Measurements from ENCODE around the gene PRR11.
"Not testable (repeated sequence)": the region's sequence is repeated elsewhere in the genome, so short reads cannot be mapped to it uniquely, and the experiment has no call there.

The PRR11 gene

DNA sequence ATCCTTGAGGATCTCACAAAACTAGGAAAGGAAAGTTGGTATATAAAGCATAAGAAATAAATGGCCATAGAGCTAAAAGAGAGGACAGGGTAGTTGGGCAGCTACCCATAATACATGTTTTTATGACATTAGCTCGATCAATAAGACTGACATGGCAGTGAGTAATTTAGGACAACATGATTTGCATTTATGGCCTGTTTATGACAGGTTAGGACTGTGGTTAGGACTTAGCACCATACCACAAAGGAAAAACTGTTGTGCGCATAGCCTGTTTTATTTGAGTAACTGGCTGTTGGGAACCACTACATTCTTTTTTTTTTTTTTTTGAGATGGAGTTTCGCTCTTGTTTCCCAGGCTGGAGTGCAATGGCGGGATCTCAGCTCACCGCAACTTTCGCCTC lies 30.9 kb upstream of the PRR11 start:
- Histone ChIP-seq H3K27ac (ENCODE audit: low read depth in 2 of 2, low read length in 2 of 2) (no peak overlapping the region), H3K4me3 (ENCODE audit: low read length in 2 of 2) (no peak overlapping the region), H3K9me3 (ENCODE audit: control insufficient read depth in 2 of 2, low read length in 2 of 2) (no peaks in the 10 kb centered on the region), H3K36me3 (ENCODE audit: control insufficient read depth in 2 of 2, insufficient read depth in 2 of 2, low read length in 2 of 2) (peaks cover 0 to 5% of the 10 kb centered on the region in 2 donors), H3K27me3 (ENCODE audit: control insufficient read depth in 2 of 2, insufficient read depth in 2 of 2, low read length in 2 of 2) (no peaks in the 10 kb centered on the region), H3K4me1 (ENCODE audit: control insufficient read depth in 2 of 2, insufficient read depth in 2 of 2, low read length in 2 of 2) (no peaks in the 10 kb centered on the region), H3K9ac (ENCODE audit: low read depth in 1 of 2, low read length in 2 of 2) (no peak overlapping the region)

DNA sequence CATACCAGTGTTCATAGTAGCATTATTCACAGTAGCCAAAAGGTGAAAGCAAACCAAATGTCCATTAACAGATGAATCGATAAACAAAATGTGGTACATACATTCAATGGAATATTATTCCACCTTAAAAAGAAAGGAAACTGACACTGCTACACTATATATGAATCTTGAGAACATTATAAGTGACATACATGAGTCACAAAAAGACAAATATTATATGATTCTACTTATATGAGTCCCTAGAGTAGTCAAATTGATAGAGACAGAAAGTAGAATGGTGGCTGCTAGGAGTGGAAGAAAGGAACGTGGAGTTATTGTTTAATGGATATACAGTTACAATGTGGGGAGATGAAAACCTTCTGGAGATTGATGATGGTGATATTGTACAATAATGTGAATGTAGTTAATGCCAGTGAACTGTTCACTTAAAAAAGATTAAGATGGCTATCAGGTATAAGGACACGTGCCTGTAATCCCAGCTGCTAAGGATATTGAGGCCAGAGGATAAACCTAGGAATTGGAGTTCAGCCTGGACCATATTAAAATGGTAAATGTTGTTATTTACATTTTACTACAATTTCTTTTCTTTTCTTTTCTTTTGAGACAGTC lies 28.6 kb upstream of the PRR11 start:
- H3K27me3 ChIP-seq (ENCODE audit: control insufficient read depth in 2 of 2, insufficient read depth in 2 of 2, low read length in 2 of 2), result no peaks in the 10 kb centered on the region
- H3K9ac ChIP-seq (ENCODE audit: low read depth in 1 of 2, low read length in 2 of 2), result no peak overlapping the region
- no peaks in the 10 kb centered on the region for H3K4me1 ChIP-seq (ENCODE audit: control insufficient read depth in 2 of 2, insufficient read depth in 2 of 2, low read length in 2 of 2)
- no peaks in the 10 kb centered on the region for H3K9me3 ChIP-seq (ENCODE audit: control insufficient read depth in 2 of 2, low read length in 2 of 2)
- H3K36me3 ChIP-seq (ENCODE audit: control insufficient read depth in 2 of 2, insufficient read depth in 2 of 2, low read length in 2 of 2), result peaks cover 0 to 5% of the 10 kb centered on the region in 2 donors
- H3K4me3 ChIP-seq (ENCODE audit: low read length in 2 of 2), result no peak overlapping the region
- H3K27ac ChIP-seq (ENCODE audit: low read depth in 2 of 2, low read length in 2 of 2), result no peak overlapping the region

DNA sequence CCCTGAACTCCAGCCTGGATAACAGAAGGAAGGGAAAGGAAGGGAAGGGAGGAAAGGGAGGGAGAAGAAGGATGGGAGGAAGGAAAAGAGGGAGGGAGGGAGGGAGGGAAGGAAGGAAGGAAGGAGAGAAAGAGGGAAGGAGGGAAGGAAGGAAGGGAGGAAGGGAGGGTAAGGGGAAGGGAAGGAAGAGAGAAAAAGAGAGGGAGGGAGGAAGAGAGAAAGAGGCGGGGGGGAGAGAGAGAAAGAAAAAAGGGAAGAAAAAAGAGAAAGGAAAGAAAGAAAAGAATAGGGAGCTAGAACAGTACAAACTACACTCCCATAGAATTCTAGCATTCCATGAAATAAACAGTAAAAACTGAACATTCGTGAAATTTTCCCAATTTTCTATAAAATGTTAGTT lies 25.7 kb upstream of the PRR11 start:
- Histone ChIP-seq H3K36me3 (ENCODE audit: control insufficient read depth in 2 of 2, insufficient read depth in 2 of 2, low read length in 2 of 2) (peaks cover 0 to 5% of the 10 kb centered on the region in 2 donors), H3K4me1 (ENCODE audit: control insufficient read depth in 2 of 2, insufficient read depth in 2 of 2, low read length in 2 of 2) (no peaks in the 10 kb centered on the region), H3K9me3 (ENCODE audit: control insufficient read depth in 2 of 2, low read length in 2 of 2) (no peaks in the 10 kb centered on the region), H3K9ac (ENCODE audit: low read depth in 1 of 2, low read length in 2 of 2) (no peak overlapping the region), H3K4me3 (ENCODE audit: low read length in 2 of 2) (no peak overlapping the region), H3K27ac (ENCODE audit: low read depth in 2 of 2, low read length in 2 of 2) (no peak overlapping the region), H3K27me3 (ENCODE audit: control insufficient read depth in 2 of 2, insufficient read depth in 2 of 2, low read length in 2 of 2) (no peaks in the 10 kb centered on the region)

DNA sequence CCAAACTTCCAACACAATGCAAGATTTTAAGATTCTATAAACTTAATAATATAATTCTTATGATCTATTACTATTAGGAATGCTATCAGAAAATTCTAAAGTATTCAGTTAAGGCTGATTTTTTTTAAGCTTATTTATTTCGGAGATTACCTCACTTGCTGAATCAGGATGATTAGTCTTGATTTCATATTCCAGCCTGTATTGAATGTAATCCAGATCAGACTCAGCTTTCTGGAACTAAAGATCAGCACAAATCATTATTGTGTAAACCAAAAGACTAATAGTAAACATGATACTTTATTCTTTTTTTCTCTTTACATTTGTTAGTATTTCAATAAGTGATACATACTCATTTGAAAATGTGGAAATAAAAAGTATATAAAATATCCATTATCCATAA lies 24.4 kb upstream of the PRR11 start:
- H3K4me3 ChIP-seq (ENCODE audit: low read length in 2 of 2), result no peak overlapping the region
- H3K9ac ChIP-seq (ENCODE audit: low read depth in 1 of 2, low read length in 2 of 2), result no peak overlapping the region
- no peaks in the 10 kb centered on the region for H3K9me3 ChIP-seq (ENCODE audit: control insufficient read depth in 2 of 2, low read length in 2 of 2)
- peaks cover 0 to 5% of the 10 kb centered on the region in 2 donors for H3K36me3 ChIP-seq (ENCODE audit: control insufficient read depth in 2 of 2, insufficient read depth in 2 of 2, low read length in 2 of 2)
- H3K27me3 ChIP-seq (ENCODE audit: control insufficient read depth in 2 of 2, insufficient read depth in 2 of 2, low read length in 2 of 2), result no peaks in the 10 kb centered on the region
- H3K27ac ChIP-seq (ENCODE audit: low read depth in 2 of 2, low read length in 2 of 2), result no peak overlapping the region
- no peaks in the 10 kb centered on the region for H3K4me1 ChIP-seq (ENCODE audit: control insufficient read depth in 2 of 2, insufficient read depth in 2 of 2, low read length in 2 of 2)

DNA sequence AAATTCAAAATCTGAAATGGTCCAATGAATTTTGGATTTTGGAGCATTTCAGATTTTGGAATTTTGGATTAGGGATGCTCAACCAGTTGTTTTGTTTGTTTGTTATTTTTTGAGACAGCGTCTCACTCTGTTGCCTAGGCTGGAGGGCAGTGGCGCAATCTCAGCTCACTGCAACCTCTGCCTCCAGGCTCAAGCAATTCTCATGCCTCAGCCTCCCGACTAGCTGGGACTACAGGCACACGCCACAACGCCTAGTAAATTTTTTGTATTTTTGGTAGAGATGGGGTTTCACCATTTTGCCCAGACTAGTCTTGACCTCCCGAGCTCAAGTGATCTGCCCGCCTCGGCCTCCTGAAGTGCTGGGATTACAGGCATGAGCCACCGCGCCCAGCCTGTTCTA lies 17.2 kb upstream of the PRR11 start:
- H3K9ac ChIP-seq (ENCODE audit: low read depth in 1 of 2, low read length in 2 of 2); H3K4me1 ChIP-seq (ENCODE audit: control insufficient read depth in 2 of 2, insufficient read depth in 2 of 2, low read length in 2 of 2); H3K4me3 ChIP-seq (ENCODE audit: low read length in 2 of 2); H3K36me3 ChIP-seq (ENCODE audit: control insufficient read depth in 2 of 2, insufficient read depth in 2 of 2, low read length in 2 of 2); H3K27ac ChIP-seq (ENCODE audit: low read depth in 2 of 2, low read length in 2 of 2); H3K27me3 ChIP-seq (ENCODE audit: control insufficient read depth in 2 of 2, insufficient read depth in 2 of 2, low read length in 2 of 2); H3K9me3 ChIP-seq (ENCODE audit: control insufficient read depth in 2 of 2, low read length in 2 of 2): not testable (repeated sequence)

DNA sequence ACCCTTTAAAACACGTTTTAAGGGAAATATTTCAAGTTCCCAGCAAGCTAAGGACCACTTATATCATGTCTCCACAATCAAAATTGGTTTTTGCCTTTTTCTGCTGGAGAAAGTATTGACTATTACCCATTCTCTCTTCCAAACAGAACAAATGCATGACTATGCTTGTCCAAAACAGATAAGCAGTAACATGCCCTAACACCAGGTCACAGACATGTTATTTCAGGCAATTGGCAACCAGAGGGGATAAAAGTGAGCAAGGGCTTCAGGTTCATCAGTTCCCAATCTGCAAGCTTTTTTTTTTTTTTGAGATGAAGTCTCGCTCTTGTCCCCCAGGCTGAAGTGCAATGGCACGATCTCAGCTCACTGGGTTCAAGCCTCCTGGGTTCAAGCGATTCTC lies 15.6 kb upstream of the PRR11 start:
- Histone ChIP-seq H3K4me1 (ENCODE audit: control insufficient read depth in 2 of 2, insufficient read depth in 2 of 2, low read length in 2 of 2) (no peaks in the 10 kb centered on the region), H3K9me3 (ENCODE audit: control insufficient read depth in 2 of 2, low read length in 2 of 2) (no peaks in the 10 kb centered on the region), H3K9ac (ENCODE audit: low read depth in 1 of 2, low read length in 2 of 2) (no peak overlapping the region), H3K27ac (ENCODE audit: low read depth in 2 of 2, low read length in 2 of 2) (no peak overlapping the region), H3K36me3 (ENCODE audit: control insufficient read depth in 2 of 2, insufficient read depth in 2 of 2, low read length in 2 of 2) (no peaks in the 10 kb centered on the region), H3K27me3 (ENCODE audit: control insufficient read depth in 2 of 2, insufficient read depth in 2 of 2, low read length in 2 of 2) (no peaks in the 10 kb centered on the region), H3K4me3 (ENCODE audit: low read length in 2 of 2) (no peak overlapping the region)

DNA sequence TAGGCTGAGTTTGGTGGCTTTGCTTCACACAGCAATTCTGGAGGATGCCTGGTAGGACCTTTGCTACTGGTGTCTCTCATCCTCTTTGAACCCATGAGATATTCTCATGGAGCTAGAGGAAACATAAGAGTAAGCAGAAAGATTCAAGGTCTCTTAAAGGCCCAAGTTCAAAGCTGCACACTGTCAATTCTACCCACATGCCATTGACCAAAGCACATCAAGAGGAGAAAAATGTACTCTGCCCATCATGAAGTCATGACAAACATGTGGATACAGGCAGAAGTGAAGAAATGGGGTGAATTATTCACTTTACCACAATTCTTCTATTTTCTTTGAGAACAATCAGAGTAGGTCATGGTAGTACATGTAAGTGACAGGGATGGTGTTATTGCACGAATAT lies 13.7 kb upstream of the PRR11 start:
- Histone ChIP-seq H3K9ac (ENCODE audit: low read depth in 1 of 2, low read length in 2 of 2) (no peak overlapping the region), H3K27me3 (ENCODE audit: control insufficient read depth in 2 of 2, insufficient read depth in 2 of 2, low read length in 2 of 2) (no peaks in the 10 kb centered on the region), H3K36me3 (ENCODE audit: control insufficient read depth in 2 of 2, insufficient read depth in 2 of 2, low read length in 2 of 2) (no peaks in the 10 kb centered on the region), H3K9me3 (ENCODE audit: control insufficient read depth in 2 of 2, low read length in 2 of 2) (no peaks in the 10 kb centered on the region), H3K4me3 (ENCODE audit: low read length in 2 of 2) (no peak overlapping the region), H3K27ac (ENCODE audit: low read depth in 2 of 2, low read length in 2 of 2) (no peak overlapping the region), H3K4me1 (ENCODE audit: control insufficient read depth in 2 of 2, insufficient read depth in 2 of 2, low read length in 2 of 2) (no peaks in the 10 kb centered on the region)

DNA sequence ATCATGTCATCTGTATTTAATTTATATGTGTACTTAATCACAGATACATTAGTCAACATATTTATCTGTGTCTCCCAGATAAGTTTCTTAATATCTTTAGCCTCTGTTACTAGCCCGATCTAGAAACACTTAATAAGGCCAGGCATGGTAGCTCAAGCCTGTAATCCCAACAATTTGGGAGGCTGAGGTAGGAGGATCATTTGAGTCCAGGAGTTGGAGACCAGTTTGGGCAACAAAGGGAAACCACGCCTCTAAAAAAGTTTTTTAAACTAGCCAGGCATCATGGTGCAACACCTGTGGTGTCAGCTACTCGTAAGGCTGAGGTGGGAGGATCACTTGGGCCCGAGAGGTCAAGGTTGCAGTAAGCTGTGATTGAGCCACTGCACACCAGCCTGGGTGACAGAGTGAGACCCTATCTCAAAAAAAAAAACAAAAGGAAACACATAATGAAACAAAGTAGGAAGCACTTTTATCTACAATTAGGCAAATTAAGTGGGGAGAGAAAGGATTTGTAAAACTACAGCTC lies 9.9 kb upstream of the PRR11 start:
- Histone ChIP-seq H3K9ac (ENCODE audit: low read depth in 1 of 2, low read length in 2 of 2) (no peak overlapping the region), H3K27me3 (ENCODE audit: control insufficient read depth in 2 of 2, insufficient read depth in 2 of 2, low read length in 2 of 2) (no peaks in the 10 kb centered on the region), H3K27ac (ENCODE audit: low read depth in 2 of 2, low read length in 2 of 2) (no peak overlapping the region), H3K36me3 (ENCODE audit: control insufficient read depth in 2 of 2, insufficient read depth in 2 of 2, low read length in 2 of 2) (no peaks in the 10 kb centered on the region), H3K4me1 (ENCODE audit: control insufficient read depth in 2 of 2, insufficient read depth in 2 of 2, low read length in 2 of 2) (no peaks in the 10 kb centered on the region), H3K4me3 (ENCODE audit: low read length in 2 of 2) (no peak overlapping the region), H3K9me3 (ENCODE audit: control insufficient read depth in 2 of 2, low read length in 2 of 2) (no peaks in the 10 kb centered on the region)

DNA sequence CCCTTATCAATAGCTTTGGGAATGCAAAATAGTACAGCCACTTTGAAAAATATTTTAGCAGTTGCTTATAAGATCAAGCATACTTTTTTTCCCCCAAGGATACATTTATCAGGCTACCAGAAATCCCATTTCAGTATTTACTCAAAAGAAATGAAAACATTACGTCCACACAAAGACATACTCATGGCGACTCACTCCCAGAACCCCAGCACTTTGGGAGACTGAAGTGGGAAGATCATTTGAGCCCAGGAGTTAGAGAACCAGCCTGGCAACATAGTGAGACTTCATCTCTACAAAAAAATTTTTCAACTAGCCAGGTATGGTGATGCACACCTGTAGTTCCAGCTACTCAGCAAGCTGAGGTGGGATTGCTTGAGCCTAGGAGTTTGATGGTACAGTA lies 6.5 kb upstream of the PRR11 start:
- Histone ChIP-seq H3K27me3 (ENCODE audit: control insufficient read depth in 2 of 2, insufficient read depth in 2 of 2, low read length in 2 of 2) (no peaks in the 10 kb centered on the region), H3K9me3 (ENCODE audit: control insufficient read depth in 2 of 2, low read length in 2 of 2) (no peaks in the 10 kb centered on the region), H3K4me1 (ENCODE audit: control insufficient read depth in 2 of 2, insufficient read depth in 2 of 2, low read length in 2 of 2) (peaks cover 3% of the 10 kb centered on the region in 2 donors), H3K27ac (ENCODE audit: low read depth in 2 of 2, low read length in 2 of 2) (no peak overlapping the region), H3K36me3 (ENCODE audit: control insufficient read depth in 2 of 2, insufficient read depth in 2 of 2, low read length in 2 of 2) (no peaks in the 10 kb centered on the region), H3K4me3 (ENCODE audit: low read length in 2 of 2) (no peak overlapping the region), H3K9ac (ENCODE audit: low read depth in 1 of 2, low read length in 2 of 2) (no peak overlapping the region)

DNA sequence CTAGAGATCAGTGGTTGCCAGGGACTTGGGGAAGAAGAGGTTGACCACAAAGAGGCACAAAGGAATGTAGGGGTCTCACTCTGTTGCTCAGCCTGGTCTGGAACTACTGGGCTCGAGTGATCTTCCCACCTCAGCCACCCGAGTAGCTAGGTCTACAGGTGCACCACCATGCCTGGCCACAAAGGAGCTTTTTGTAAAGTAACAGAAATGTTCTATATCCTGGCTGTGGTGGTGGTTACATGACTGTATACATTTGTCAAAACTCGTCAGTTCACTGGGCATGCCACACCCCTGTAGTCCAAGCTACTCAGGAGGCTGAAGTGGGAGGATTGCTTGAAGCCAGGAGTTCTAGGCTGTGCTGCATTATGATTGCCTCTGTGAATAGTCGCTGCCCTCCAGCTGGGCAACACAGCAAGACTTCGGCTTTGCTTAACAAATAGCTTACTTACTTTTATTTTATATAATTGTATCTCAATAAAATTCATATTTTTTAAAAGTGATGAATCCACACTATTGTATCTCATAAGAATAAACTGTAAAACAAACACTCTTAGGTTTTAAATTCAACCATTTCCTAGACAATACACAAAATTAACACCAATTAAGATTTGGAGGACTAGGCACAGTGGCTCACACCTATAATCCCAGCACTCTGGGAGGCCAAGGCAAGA lies 5.6 kb upstream of the PRR11 start:
- Histone ChIP-seq H3K9me3 (ENCODE audit: control insufficient read depth in 2 of 2, low read length in 2 of 2) (no peaks in the 10 kb centered on the region), H3K9ac (ENCODE audit: low read depth in 1 of 2, low read length in 2 of 2) (no peak overlapping the region), H3K36me3 (ENCODE audit: control insufficient read depth in 2 of 2, insufficient read depth in 2 of 2, low read length in 2 of 2) (no peaks in the 10 kb centered on the region), H3K27ac (ENCODE audit: low read depth in 2 of 2, low read length in 2 of 2) (no peak overlapping the region), H3K4me3 (ENCODE audit: low read length in 2 of 2) (no peak overlapping the region), H3K4me1 (ENCODE audit: control insufficient read depth in 2 of 2, insufficient read depth in 2 of 2, low read length in 2 of 2) (peaks cover 3% of the 10 kb centered on the region in 2 donors), H3K27me3 (ENCODE audit: control insufficient read depth in 2 of 2, insufficient read depth in 2 of 2, low read length in 2 of 2) (no peaks in the 10 kb centered on the region)
